Testis (tissue), 3 donors: Measurements from ENCODE around the gene IVL. TPM values are rescaled to one million over a fixed set of nuclear protein-coding genes. Genes with fewer than 3 reads are reported as not detected.

ENCODE experiments used
- DNase-seq: peaks from one replicate; pipeline ENCODE4 v3.0.0-alpha.2; 2019
- H3K27ac ChIP-seq, 2 donors: fragments of 200-600 bp; sonication (generic); one replicate each; pipeline ENCODE4 v1.5.1; 2019
- H3K27me3 ChIP-seq: fragments of 200-600 bp; sonication (generic); one replicate; pipeline ENCODE4 v1.5.1; 2019
- H3K36me3 ChIP-seq: fragments of 200-600 bp; sonication (generic); one replicate; pipeline ENCODE4 v1.5.1; 2017; ENCODE audit warnings: low read depth; ENCODE audit errors: missing control alignments
- H3K4me1 ChIP-seq: fragments of 200-600 bp; sonication (generic); one replicate; pipeline ENCODE4 v1.5.1; 2019
- H3K4me3 ChIP-seq, 2 donors: fragments of 200-600 bp; sonication (generic); one replicate each; pipeline ENCODE4 v1.5.1; 2017 to 2019
- H3K9me3 ChIP-seq: fragments of 200-600 bp; sonication (generic); one replicate; pipeline ENCODE4 v1.5.1; 2017
- POLR2A ChIP-seq: fragments of 450-650 bp; IDR thresholded peaks from one replicate; pipeline ENCODE4 v1.6.1; 2017; ENCODE audit warnings: antibody characterized with exemption, mild to moderate bottlenecking, moderate library complexity
- WGBS, 2 donors: methylation state at CpG; one replicate each; pipeline ENCODE4 v1.1.5; 2018; 5-methylcytosine and 5-hydroxymethylcytosine counted together
- intact Hi-C: fragments of 100-400 bp; cut with DNase I; formaldehyde crosslinking; loops from one replicate; pipeline ENCODE4 v1.15.1; 2023; ENCODE audit warnings: low total_unique reads
- polyA plus RNA-seq: library from polyadenylated mRNA; stranded (reverse); fragments of 350-450 nt; fragmentation: Illumina TruSeq; extraction: RNeasy Lipid Tissue Mini Kit (QIAGEN cat#74804); gene quantifications from one replicate; pipeline ENCODE4 v1.2.3, GENCODE V29; 2014; ENCODE audit warnings: low read depth, low replicate concordance; ENCODE audit not compliant: insufficient read depth
- total RNA-seq, 2 donors: library from RNA; depleted of rRNA; stranded (reverse); fragments of >200 nt; gene quantifications; one replicate each; pipeline ENCODE4 v1.2.3, GENCODE V29; 2016
- TF ChIP-seq, protein P1 (sequence below), 3 experiments: fragments of 450-650 bp in 2 of 3; fragments of 200-600 bp in 1 of 3; sonication (generic) in 1 of 3; IDR thresholded peaks; one replicate each; pipeline ENCODE4 v1.5.1; 2016 to 2019; ENCODE audit warnings: antibody characterized with exemption in 3 of 3, mild to moderate bottlenecking in 2 of 3, moderate library complexity in 1 of 3

The IVL gene
- total and polyA plus RNA-seq, 3 donors from 2014 or later: not detected

DNA sequence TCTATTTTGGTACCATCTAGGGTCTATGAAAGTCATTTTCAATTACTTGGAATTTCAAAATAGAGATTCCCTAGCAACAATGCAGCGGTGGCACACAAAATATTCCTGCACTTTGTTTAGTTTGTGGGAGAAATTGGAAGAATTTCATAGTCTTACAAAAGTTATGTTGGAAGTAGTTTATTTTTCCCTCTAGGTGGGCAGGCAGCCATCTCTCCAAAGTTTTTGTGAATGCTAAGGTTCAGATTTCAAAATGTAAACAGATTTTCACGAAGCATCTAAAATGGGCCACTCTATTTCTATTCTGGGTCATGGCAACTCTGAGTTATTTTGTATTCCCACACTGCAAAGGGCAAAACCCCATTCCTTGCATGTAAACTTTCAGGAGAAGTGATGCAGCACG is 22.3 kb upstream of the IVL start:
- intact Hi-C loops: no loop called here
- WGBS, 2 donors: 67 to 69% methylated on average over 3 of the region's 3 CpGs
- TF ChIP-seq, protein P1, sequence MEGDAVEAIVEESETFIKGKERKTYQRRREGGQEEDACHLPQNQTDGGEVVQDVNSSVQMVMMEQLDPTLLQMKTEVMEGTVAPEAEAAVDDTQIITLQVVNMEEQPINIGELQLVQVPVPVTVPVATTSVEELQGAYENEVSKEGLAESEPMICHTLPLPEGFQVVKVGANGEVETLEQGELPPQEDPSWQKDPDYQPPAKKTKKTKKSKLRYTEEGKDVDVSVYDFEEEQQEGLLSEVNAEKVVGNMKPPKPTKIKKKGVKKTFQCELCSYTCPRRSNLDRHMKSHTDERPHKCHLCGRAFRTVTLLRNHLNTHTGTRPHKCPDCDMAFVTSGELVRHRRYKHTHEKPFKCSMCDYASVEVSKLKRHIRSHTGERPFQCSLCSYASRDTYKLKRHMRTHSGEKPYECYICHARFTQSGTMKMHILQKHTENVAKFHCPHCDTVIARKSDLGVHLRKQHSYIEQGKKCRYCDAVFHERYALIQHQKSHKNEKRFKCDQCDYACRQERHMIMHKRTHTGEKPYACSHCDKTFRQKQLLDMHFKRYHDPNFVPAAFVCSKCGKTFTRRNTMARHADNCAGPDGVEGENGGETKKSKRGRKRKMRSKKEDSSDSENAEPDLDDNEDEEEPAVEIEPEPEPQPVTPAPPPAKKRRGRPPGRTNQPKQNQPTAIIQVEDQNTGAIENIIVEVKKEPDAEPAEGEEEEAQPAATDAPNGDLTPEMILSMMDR (IDR thresholded peaks at IDR 0.05): no peak
- no peak for TF ChIP-seq POLR2A
- H3K27ac ChIP-seq: no peak overlapping the region
- no peaks in the 10 kb centered on the region for H3K4me1 ChIP-seq
- no peaks in the 10 kb centered on the region for H3K36me3 ChIP-seq
- no peak overlapping the region for H3K4me3 ChIP-seq
- H3K27me3 ChIP-seq: no peaks in the 10 kb centered on the region
- H3K9me3 ChIP-seq: no peaks in the 10 kb centered on the region
- no peak for DNase-seq

DNA sequence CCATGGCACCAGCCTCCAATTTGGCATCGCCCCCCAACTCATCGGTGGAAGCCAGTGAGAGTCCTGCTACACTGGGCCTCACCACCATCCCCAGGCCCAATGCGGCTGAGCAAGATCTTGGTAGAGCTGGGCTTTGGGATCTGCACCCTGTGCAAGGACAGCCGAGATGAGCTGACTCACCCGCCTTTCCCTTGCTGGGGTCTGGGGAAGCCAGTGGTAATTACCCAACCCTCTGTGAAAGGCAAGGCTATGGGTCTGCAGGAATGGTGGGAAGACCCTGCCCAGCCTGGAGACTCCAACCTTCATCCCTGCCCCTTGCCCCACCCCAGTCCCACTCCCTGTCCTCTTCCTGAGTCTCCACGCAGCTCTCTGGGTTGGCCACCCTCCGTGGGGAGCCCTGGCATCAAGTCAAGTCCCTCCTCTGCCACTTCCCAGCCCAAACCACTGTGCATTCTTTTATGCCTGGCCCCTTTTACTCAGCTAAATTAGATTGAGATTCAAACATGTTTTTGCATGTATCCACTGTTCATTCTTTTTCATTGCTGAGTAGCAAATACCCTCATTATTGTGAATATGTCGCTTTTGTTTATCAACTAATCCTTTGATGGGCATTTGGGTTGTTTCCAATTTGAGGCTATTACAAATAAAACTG is 21.5 kb upstream of the IVL start:
- WGBS, 2 donors: 77 to 78% methylated on average over 6 to 7 of the region's 8 CpGs
- Histone ChIP-seq H3K27ac (no peak overlapping the region), H3K27me3 (no peaks in the 10 kb centered on the region), H3K9me3 (no peaks in the 10 kb centered on the region), H3K4me1 (no peaks in the 10 kb centered on the region), H3K36me3 (no peaks in the 10 kb centered on the region), H3K4me3 (no peak overlapping the region)
- TF ChIP-seq, protein P1 (IDR thresholded peaks at IDR 0.05): no peak
- TF ChIP-seq POLR2A: no peak
- intact Hi-C loops: no loop called here
- DNase-seq: no peak

DNA sequence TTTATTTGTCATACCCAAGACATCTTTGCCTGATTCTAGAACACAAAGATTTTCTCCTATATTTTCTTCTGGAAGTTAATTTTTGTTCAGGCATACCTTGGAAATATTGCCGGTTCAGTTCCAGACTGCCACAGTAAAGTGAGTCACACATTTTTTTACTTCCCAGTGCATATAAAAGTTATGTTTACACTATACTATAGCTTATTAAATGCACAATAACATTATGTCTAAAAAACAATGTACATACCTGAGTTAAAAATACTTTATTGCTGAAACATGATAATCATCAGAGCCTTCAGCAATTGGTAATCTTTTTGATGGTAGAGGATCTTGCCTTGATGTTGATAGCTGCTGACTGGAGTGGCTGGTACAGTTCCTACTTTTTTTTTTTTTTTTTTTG is 20.2 kb upstream of the IVL start:
- Histone ChIP-seq H3K27me3 (no peaks in the 10 kb centered on the region), H3K4me1 (no peaks in the 10 kb centered on the region), H3K27ac (no peak overlapping the region), H3K9me3 (no peaks in the 10 kb centered on the region), H3K36me3 (no peaks in the 10 kb centered on the region), H3K4me3 (no peak overlapping the region)
- no peak for DNase-seq
- intact Hi-C loops: no loop called here
- WGBS, 2 donors: 92 to 100% methylated on average over 1 of the region's 1 CpG
- no peak for TF ChIP-seq POLR2A
- TF ChIP-seq, protein P1 (IDR thresholded peaks at IDR 0.05): no peak

DNA sequence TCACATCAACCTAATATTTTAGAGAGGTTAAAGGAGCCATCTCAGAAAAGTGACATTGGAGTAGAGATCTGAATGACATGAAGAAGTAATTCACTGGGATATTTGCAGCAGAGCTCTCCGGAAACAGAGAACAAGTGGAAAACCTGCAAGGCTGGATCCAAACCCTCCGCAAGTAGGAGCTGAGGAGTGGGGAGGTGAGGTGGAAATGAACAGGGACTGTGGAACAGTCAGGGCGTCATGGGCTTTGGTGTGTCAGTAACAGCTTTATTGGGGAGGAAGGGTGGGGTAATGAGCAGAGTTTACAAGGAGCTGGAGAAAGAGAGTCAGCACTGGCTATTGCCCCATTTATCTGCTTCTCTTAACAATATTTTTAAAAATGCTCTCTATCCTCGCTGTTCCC is 9.3 kb upstream of the IVL start:
- TF ChIP-seq, protein P1 (IDR thresholded peaks at IDR 0.05): no peak
- TF ChIP-seq POLR2A: no peak
- 70 to 87% methylated on average over 4 of the region's 4 CpGs for WGBS, 2 donors

DNA sequence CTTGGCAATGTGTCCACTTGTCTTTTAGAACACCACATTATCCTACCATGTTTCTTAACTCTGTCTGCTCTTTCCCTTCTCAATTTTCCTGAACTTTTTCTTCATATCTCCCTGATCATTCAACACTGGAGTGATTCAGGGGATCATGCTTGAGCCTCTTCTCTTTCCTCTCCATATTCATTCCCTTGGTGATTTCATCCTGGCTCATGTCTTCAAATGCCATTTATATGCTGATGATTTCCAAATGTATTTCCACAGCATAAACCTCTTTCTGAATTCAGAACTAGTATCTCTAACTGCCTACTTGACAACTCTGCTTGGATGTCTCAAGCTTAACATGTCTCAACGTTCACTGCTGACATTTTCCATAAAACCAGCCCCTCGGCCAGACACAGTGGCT is 8.5 kb upstream of the IVL start:
- Histone ChIP-seq H3K9me3 (no peaks in the 10 kb centered on the region), H3K4me3 (no peak overlapping the region), H3K4me1 (no peaks in the 10 kb centered on the region), H3K27me3 (no peaks in the 10 kb centered on the region), H3K36me3 (no peaks in the 10 kb centered on the region), H3K27ac (no peak overlapping the region)
- no peak for TF ChIP-seq POLR2A
- TF ChIP-seq, protein P1 (IDR thresholded peaks at IDR 0.05): no peak
- intact Hi-C loops: no loop called here
- 82 to 94% methylated on average over 2 of the region's 2 CpGs for WGBS, 2 donors
- no peak for DNase-seq

More for the DNA sequence above, 9.3 kb upstream of the IVL start:
- no peak for DNase-seq
- Histone ChIP-seq H3K27me3 (no peaks in the 10 kb centered on the region), H3K4me3 (no peak overlapping the region), H3K36me3 (no peaks in the 10 kb centered on the region), H3K4me1 (no peaks in the 10 kb centered on the region), H3K9me3 (no peaks in the 10 kb centered on the region), H3K27ac (no peak overlapping the region)
- intact Hi-C loops: no loop called here
